H1 (cell line): ENCODE results near the gene SMURF2. TPM values are rescaled to one million over a fixed set of nuclear protein-coding genes. Genes with fewer than 3 reads are reported as not detected.

Source experiments
- ATF2 ChIP-seq: IDR thresholded peaks from 2 replicates; pipeline ENCODE4 v1.6.1; 2012; ENCODE audit warnings: low read length, inconsistent platforms
- BCL11A ChIP-seq, 2 experiments: IDR thresholded peaks; one replicate each; pipeline ENCODE4 v1.6.1; 2011; ENCODE audit warnings: low read depth in 2 of 2, low read length in 2 of 2, mild to moderate bottlenecking in 2 of 2
- CHD7 ChIP-seq: fragments of 300-600 bp; sonication (generic); IDR thresholded peaks from 2 replicates; pipeline ENCODE4 v1.7.1; 2012; ENCODE audit warnings: low read length, moderate library complexity, mild to moderate bottlenecking, inconsistent platforms; ENCODE audit not compliant: insufficient replicate concordance
- HDAC6 ChIP-seq: IDR thresholded peaks from one replicate; pipeline ENCODE4 v1.7.1; 2012; ENCODE audit warnings: low read depth, mild to moderate bottlenecking, inconsistent platforms, low read length, moderate library complexity
- KDM4A ChIP-seq: IDR thresholded peaks from one replicate; pipeline ENCODE4 v1.7.1; 2012; ENCODE audit warnings: low read depth, mild to moderate bottlenecking, moderate library complexity, low read length, inconsistent platforms; ENCODE audit not compliant: severe bottlenecking
- PHF8 ChIP-seq: fragments of 200-600 bp; sonication (generic); conservative IDR thresholded peaks from 2 replicates; pipeline ENCODE4 v1.7.1; 2012; ENCODE audit warnings: low read depth, mild to moderate bottlenecking, inconsistent platforms, low read length, moderate library complexity
- RBBP5 ChIP-seq: IDR thresholded peaks from 2 replicates; pipeline ENCODE4 v1.7.1; 2012; ENCODE audit warnings: low read depth, mild to moderate bottlenecking, inconsistent platforms, low read length, moderate library complexity, borderline replicate concordance
- RFX5 ChIP-seq: IDR thresholded peaks from 2 replicates; pipeline ENCODE4 v1.6.1; 2011; ENCODE audit warnings: low read depth, low read length, improper control_type of control experiment, borderline replicate concordance
- SRF ChIP-seq: IDR thresholded peaks from 2 replicates; pipeline ENCODE4 v1.6.1; 2011; ENCODE audit warnings: mild to moderate bottlenecking, low read depth, low read length, moderate library complexity
- polyA plus RNA-seq, 7 experiments: library from polyadenylated mRNA; depleted of rRNA in 3 of 7; stranded (reverse) in 5 of 7; unstranded in 2 of 7; fragments of >200 nt in 5 of 7; fragments of 200-250 nt in 2 of 7; gene quantifications; 1 replicate in 5 of 7; 2 replicates in 1 of 7; 4 replicates in 1 of 7; pipeline versions ENCODE4 v1.2.1 to v1.2.3, GENCODE V29; 2011 to 2013; ENCODE audit warnings: missing spikeins in 2 of 7, mixed read lengths in 2 of 7
- total RNA-seq: library from RNA; stranded (reverse); fragmentation: NEBNext Ultra II Directional; extraction: Animal tissue kit (Norgen Biotek cat#: 25700); gene quantifications from 2 replicates; pipeline ENCODE4 v1.2.1, GENCODE V29; 2021

The SMURF2 gene
- total and polyA plus RNA-seq, 2 of the 8 experiments (the other 6 are each of a cell fraction or from before 2014, with no cell fraction given) = 7.2 to 29.2 TPM

- no peak for TF ChIP-seq CHD7
- TF ChIP-seq KDM4A = no peak
- no peak for TF ChIP-seq RFX5
- TF ChIP-seq ATF2 = no peak
- TF ChIP-seq RBBP5 = no peak
- TF ChIP-seq BCL11A (IDR thresholded peaks at IDR 0.05; ENCODE audit: low read depth in 2 of 2, low read length in 2 of 2) = no peak
- no peak for TF ChIP-seq SRF
- no peak for TF ChIP-seq PHF8
- TF ChIP-seq HDAC6 = no peak
Measured at GRCh38 chr17:64527914-64528313, 134.2 kb downstream of the SMURF2 start (continued).
